A549 (cell line): Measurements from ENCODE around the gene CYP24A1. TPM values are rescaled to one million over a fixed set of nuclear protein-coding genes. Genes with fewer than 3 reads are reported as not detected.
A peak's percentile ranks its signal among the peaks of the same experiment; 100 is the strongest.

Experiments used
- ATAC-seq, 2 experiments: fragments of 200-7000 bp in 1 of 2; fragments of >200 bp in 1 of 2; cut with Nextera tagmentation in 1 of 2; cut with Tn5 transposase in 1 of 2; 3 replicates each; pipeline versions ENCODE4 v1.8.0 to v1.9.1; 2018 to 2020; ENCODE audit warnings: mild to moderate bottlenecking in 1 of 2, moderate library complexity in 1 of 2
- CTCF ChIA-PET: fragments of 300-600 bp; sonication (Branson Sonifier 250); formaldehyde crosslinking; extraction: SDS; loops from one replicate; lab custom pipeline; 2021; ENCODE audit warnings: antibody characterized with exemption, inconsistent platforms; lab: Yijun Ruan, JAX
- POLR2A ChIA-PET: fragments of 350-600 bp; formaldehyde crosslinking; extraction: SDS; loops from one replicate; lab custom pipeline; 2021; ENCODE audit warnings: antibody characterized with exemption, inconsistent platforms; lab: Yijun Ruan, JAX
- DNase-seq, 2 experiments: peaks; one replicate each; pipeline versions ENCODE4 v3.0.0 to v3.0.0-alpha.2; 2011 to 2016; ENCODE audit warnings: low read depth in 1 of 2, low spot score in 1 of 2
- FAIRE-seq: peaks from 2 replicates; lab custom pipeline; 2011; peaks lifted over from hg19 to GRCh38; lab: Jason Lieb, UNC
- H3K27ac ChIP-seq, 2 experiments: fragments of >200 bp; sonication (Bioruptor Twin); formaldehyde crosslinking; 3 replicates each; pipeline ENCODE4 v1.5.1; 2016 to 2017
- H3K4me1 ChIP-seq: fragments of >200 bp; sonication (Bioruptor Twin); formaldehyde crosslinking; 3 replicates; pipeline ENCODE4 v1.6.1; 2016
- H3K4me2 ChIP-seq: fragments of >200 bp; sonication (Bioruptor Twin); formaldehyde crosslinking; 3 replicates; pipeline ENCODE4 v1.6.1; 2016
- H3K4me3 ChIP-seq: fragments of >200 bp; sonication (Bioruptor Twin); formaldehyde crosslinking; 3 replicates; pipeline ENCODE4 v1.5.1; 2016
- H3K9me3 ChIP-seq: fragments of >200 bp; sonication (Bioruptor Twin); formaldehyde crosslinking; 3 replicates; pipeline ENCODE4 v1.6.1; 2016
- BHLHE40 ChIP-seq: IDR thresholded peaks from 2 replicates; pipeline ENCODE4 v1.6.1; 2012; ENCODE audit warnings: low read depth, low read length, inconsistent platforms
- CBX2 ChIP-seq: fragments of 200-600 bp; sonication (generic); IDR thresholded peaks from 2 replicates; pipeline ENCODE4 v1.6.1; 2016; ENCODE audit warnings: low read depth, mild to moderate bottlenecking, borderline replicate concordance
- CHD4 ChIP-seq: fragments of 200-600 bp; sonication (generic); IDR thresholded peaks from 2 replicates; pipeline ENCODE4 v1.6.1; 2016; ENCODE audit warnings: antibody characterized with exemption, mild to moderate bottlenecking, borderline replicate concordance
- E2F6 ChIP-seq: IDR thresholded peaks from 2 replicates; pipeline ENCODE4 v1.6.1; 2012; ENCODE audit warnings: low read depth, borderline replicate concordance
- EHF ChIP-seq: fragments of 250-450 bp; sonication (Bioruptor Pico); IDR thresholded peaks from 2 replicates; pipeline ENCODE4 v1.5.0; 2020; ENCODE audit warnings: mild to moderate bottlenecking
- ESRRA ChIP-seq: fragments of 150-350 bp; IDR thresholded peaks from 2 replicates; pipeline ENCODE4 v1.6.1; 2014; ENCODE audit warnings: mild to moderate bottlenecking, low read length, borderline replicate concordance
- FOSB ChIP-seq: fragments of 250-450 bp; sonication (Bioruptor Pico); IDR thresholded peaks from 2 replicates; pipeline ENCODE4 v1.5.0; 2020; ENCODE audit warnings: mild to moderate bottlenecking, moderate library complexity
- FOSL2 ChIP-seq, 2 experiments: fragments of 450-650 bp in 1 of 2; fragments of >200 bp in 1 of 2; sonication (Bioruptor Twin) in 1 of 2; formaldehyde crosslinking; IDR thresholded peaks; 2 replicates each; pipeline versions ENCODE4 v1.5.0 to v1.6.1; 2016 to 2020; ENCODE audit warnings: mild to moderate bottlenecking in 1 of 2, moderate library complexity in 1 of 2
- FOXS1 ChIP-seq: fragments of 250-450 bp; sonication (Bioruptor Pico); IDR thresholded peaks from 2 replicates; pipeline ENCODE4 v1.5.0; 2020; ENCODE audit warnings: mild to moderate bottlenecking, moderate library complexity
- GATA3 ChIP-seq: IDR thresholded peaks from 2 replicates; pipeline ENCODE4 v1.6.1; 2012; ENCODE audit warnings: borderline replicate concordance
- HDAC2 ChIP-seq: fragments of 200-600 bp; sonication (generic); IDR thresholded peaks from 2 replicates; pipeline ENCODE4 v1.6.1; 2016
- HOXA7 ChIP-seq: fragments of 250-450 bp; sonication (Bioruptor Pico); IDR thresholded peaks from 2 replicates; pipeline ENCODE4 v1.5.0; 2020; ENCODE audit warnings: mild to moderate bottlenecking, moderate library complexity
- HOXB13 ChIP-seq: fragments of 250-450 bp; sonication (Bioruptor Pico); IDR thresholded peaks from 2 replicates; pipeline ENCODE4 v1.5.0; 2020; ENCODE audit warnings: low read depth, mild to moderate bottlenecking, moderate library complexity
- JUN ChIP-seq, 2 experiments: fragments of >200 bp; sonication (Bioruptor Twin); formaldehyde crosslinking; IDR thresholded peaks; 2 replicates in 1 of 2; 3 replicates in 1 of 2; pipeline ENCODE4 v1.6.1; 2016 to 2017
- JUNB ChIP-seq: fragments of >200 bp; sonication (Bioruptor Twin); formaldehyde crosslinking; IDR thresholded peaks from 2 replicates; pipeline ENCODE4 v1.6.1; 2016
- KDM1A ChIP-seq: fragments of 200-600 bp; sonication (generic); IDR thresholded peaks from 2 replicates; pipeline ENCODE4 v1.6.1; 2016; ENCODE audit warnings: low read depth, mild to moderate bottlenecking
- KDM5A ChIP-seq: fragments of 200-600 bp; sonication (generic); IDR thresholded peaks from 2 replicates; pipeline ENCODE4 v1.6.1; 2016; ENCODE audit warnings: antibody characterized with exemption, mild to moderate bottlenecking
- MAZ ChIP-seq: fragments of 150-350 bp; IDR thresholded peaks from 2 replicates; pipeline ENCODE4 v1.6.1; 2014; ENCODE audit warnings: antibody characterized with exemption, low read depth, low read length, borderline replicate concordance
- MYC ChIP-seq: IDR thresholded peaks from 2 replicates; pipeline ENCODE4 v1.6.1; 2012; ENCODE audit warnings: mild to moderate bottlenecking, inconsistent platforms, low read length, improper control_type of control experiment, borderline replicate concordance
- NR3C1 ChIP-seq: fragments of >200 bp; sonication (Bioruptor Twin); formaldehyde crosslinking; IDR thresholded peaks from 3 replicates; pipeline ENCODE4 v1.6.1; 2017
- PHF8 ChIP-seq: fragments of 200-600 bp; sonication (generic); IDR thresholded peaks from 2 replicates; pipeline ENCODE4 v1.6.1; 2016; ENCODE audit warnings: low read depth, mild to moderate bottlenecking, antibody characterized with exemption, moderate library complexity, borderline replicate concordance
- POLR2A ChIP-seq: IDR thresholded peaks from 2 replicates; pipeline ENCODE4 v1.6.1; 2012; ENCODE audit warnings: mild to moderate bottlenecking, low read length
- POLR2AphosphoS2 ChIP-seq: conservative IDR thresholded peaks from 2 replicates; pipeline ENCODE4 v1.6.1; 2012; ENCODE audit warnings: low read length, improper control_type of control experiment, inconsistent platforms
- RAD21 ChIP-seq, 2 experiments: fragments of >200 bp in 1 of 2; sonication (Bioruptor Twin) in 1 of 2; formaldehyde crosslinking in 1 of 2; IDR thresholded peaks in 1 of 2; conservative IDR thresholded peaks in 1 of 2; 2 replicates in 1 of 2; 3 replicates in 1 of 2; pipeline ENCODE4 v1.6.1; 2012 to 2018; ENCODE audit warnings: inconsistent platforms in 1 of 2
- RCOR1 ChIP-seq: fragments of 150-350 bp; IDR thresholded peaks from 2 replicates; pipeline ENCODE4 v1.6.1; 2014; ENCODE audit warnings: antibody characterized with exemption, low read length, low read depth
- SMC3 ChIP-seq: fragments of >200 bp; sonication (Bioruptor Twin); formaldehyde crosslinking; IDR thresholded peaks from 3 replicates; pipeline ENCODE4 v1.6.1; 2018; ENCODE audit warnings: inconsistent platforms
- SREBF2 ChIP-seq: fragments of 450-650 bp; IDR thresholded peaks from 2 replicates; pipeline ENCODE4 v1.6.1; 2014; ENCODE audit warnings: mild to moderate bottlenecking, moderate library complexity
- ZFP36 ChIP-seq: fragments of 450-650 bp; IDR thresholded peaks from 2 replicates; pipeline ENCODE4 v1.6.1; 2014; ENCODE audit warnings: borderline replicate concordance; ENCODE audit not compliant: partially characterized antibody
- WGBS: methylation state at CpG from one replicate; pipeline ENCODE4 v1.1.6; 2017; ENCODE audit errors: missing lambda C conversion rate; 5-methylcytosine and 5-hydroxymethylcytosine counted together
- polyA plus RNA-seq, 4 experiments: library from polyadenylated mRNA; depleted of rRNA in 3 of 4; stranded (reverse); fragments of >200 nt; fragmentation: RNase III in 1 of 4; extraction: RNeasy Plus Mini Kit Qiagen cat#74134 plus additional on column Dnase treatment in 1 of 4; gene quantifications; 2 replicates in 3 of 4; 3 replicates in 1 of 4; pipeline ENCODE4 v1.2.3, GENCODE V29; 2011 to 2017
- TF ChIP-seq, protein P1 (sequence below): fragments of 250-450 bp; sonication (Bioruptor Pico); IDR thresholded peaks from 2 replicates; pipeline ENCODE4 v1.5.0; 2020; ENCODE audit warnings: low read depth, mild to moderate bottlenecking, moderate library complexity
- TF ChIP-seq, protein P2 (sequence below): fragments of >200 bp; sonication (Bioruptor Twin); formaldehyde crosslinking; IDR thresholded peaks from 2 replicates; pipeline ENCODE4 v1.6.1; 2016
- TF ChIP-seq, protein P3 (sequence below): fragments of 150-350 bp; IDR thresholded peaks from 2 replicates; pipeline ENCODE4 v1.6.1; 2014; ENCODE audit warnings: low read depth, mild to moderate bottlenecking, low read length
- TF ChIP-seq, protein P4 (sequence below): fragments of >200 bp; sonication (Bioruptor Twin); formaldehyde crosslinking; IDR thresholded peaks from 3 replicates; pipeline ENCODE4 v1.6.1; 2016

Gene CYP24A1
- polyA plus RNA-seq, 2 of the 4 experiments (the other 2 are of a cell fraction), result 722 to 1,617 TPM

DNA sequence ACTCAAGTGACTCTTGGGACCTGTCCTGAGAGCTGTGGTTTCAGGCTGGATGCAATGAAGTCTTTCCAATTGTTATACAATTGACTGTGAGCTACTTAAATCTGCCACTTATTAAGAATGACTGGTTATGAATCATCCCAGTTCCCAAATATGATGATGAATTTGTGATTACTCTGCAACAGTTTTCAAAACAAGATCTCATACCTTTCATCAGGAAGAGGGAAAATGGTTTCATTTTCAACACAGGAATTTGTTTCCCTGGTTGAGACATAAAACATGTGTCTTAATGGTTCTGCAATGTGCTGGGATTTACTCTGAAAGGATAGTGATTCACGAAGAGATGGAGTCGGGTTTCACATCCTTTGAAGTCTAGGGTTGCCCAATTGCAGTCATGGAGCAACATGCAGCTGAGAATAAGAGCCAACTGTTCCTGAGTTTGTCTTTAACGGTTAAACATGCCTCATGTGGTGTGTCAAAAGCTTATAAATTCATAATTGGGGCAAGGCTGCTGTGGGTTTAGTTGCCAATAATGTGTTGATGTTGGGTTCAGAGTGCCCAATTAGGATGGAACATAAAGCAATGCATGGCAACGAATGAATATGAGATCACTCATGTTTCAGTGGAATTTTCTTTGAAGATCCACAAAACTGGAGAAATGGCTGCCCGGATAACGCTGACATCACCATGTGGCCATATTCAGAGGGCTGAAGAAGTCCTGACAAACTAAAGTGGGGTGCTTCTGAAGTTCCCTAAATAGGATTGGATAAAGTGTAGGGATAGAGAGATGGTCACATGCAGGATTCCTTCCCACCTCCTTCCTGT is 41.0 kb downstream of the CYP24A1 start (continued):
- TF ChIP-seq POLR2AphosphoS2 (no peak), RAD21 (conservative IDR thresholded peaks at IDR 0.05 in 1 of 2, IDR thresholded peaks at IDR 0.05 in 1 of 2) (peak in 1 of 2 experiments; percentile 47; a peak in 4 of 5 replicates), KDM5A (no peak), PHF8 (no peak), FOSL2 (IDR thresholded peaks at IDR 0.05) (peak; percentile 97), FOSL2 (CRISPR knock-in tag; IDR thresholded peaks at IDR 0.05) (peak; percentile 98), MAZ (no peak), EHF (CRISPR knock-in tag) (peak; percentile 92), HOXA7 (no peak; the same call in 1 of the 2 replicates)

DNA sequence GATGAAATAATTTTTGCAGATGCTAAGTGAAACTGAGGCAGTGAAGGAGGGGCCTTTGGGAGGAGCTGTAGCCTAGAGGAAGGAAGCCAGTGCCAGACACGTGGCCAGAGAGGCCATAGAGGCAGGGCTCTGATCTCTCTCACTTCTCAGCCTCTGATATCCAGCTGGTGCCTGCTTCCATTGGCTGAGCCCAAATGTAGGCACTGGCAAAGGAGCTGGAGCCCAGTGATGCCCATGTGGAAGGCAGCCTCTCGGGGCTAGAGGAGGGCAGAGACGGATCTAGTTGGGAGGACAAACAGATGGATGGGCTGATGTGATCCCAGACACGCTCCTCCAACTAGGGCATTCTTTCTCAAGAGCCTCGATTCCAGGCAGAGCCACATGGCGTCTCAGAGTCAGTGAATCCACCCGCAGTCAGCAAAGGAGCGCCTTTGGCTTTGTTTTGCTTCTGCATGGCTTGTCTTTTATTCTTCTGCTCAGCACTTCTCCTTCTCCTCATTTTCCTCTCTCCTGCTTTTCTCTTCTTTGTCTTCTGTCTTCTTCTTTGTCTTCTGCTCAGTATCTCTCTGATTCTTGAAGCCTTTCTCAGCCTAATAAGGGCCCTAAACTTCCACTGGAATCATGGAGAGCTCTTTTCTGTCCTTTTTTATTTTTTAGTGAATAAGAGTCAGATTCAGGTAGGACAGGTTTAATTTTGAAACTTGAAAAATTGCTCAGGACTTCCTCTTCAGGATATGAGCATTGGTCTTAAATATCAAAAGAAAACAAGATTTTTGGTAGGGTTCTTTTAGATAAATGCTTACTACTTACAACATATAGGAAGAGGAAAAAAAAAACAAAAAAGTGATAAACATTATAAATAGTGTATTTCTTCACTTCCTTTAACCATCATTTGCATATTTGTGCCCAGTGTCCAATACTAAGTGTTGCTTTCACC is 41.8 kb downstream of the CYP24A1 start:
- Histone ChIP-seq H3K4me3 (no peak overlapping the region), H3K9me3 (peaks cover 30% of the 10 kb centered on the region), H3K27ac (peak overlapping the region; percentile 87 to 96), H3K4me2 (peak overlapping the region; percentile 55), H3K4me1 (peaks cover 52% of the 10 kb centered on the region)
- no peak for DNase-seq
- 81% methylated on average over 8 of the region's 8 CpGs for WGBS
- ChIA-PET POLR2A (interaction anchor here (0.7 to 3.5 kb wide), 12 partner anchors 7 to 68 kb away, joined by 3 to 65 read pairs (median 6); partner anchors contain the start of gene CYP24A1), CTCF (interaction anchor here (1.0 to 3.6 kb wide), 13 partner anchors 16 to 68 kb away, joined by 3 to 25 read pairs (median 6); no protein-coding TSS in a partner anchor)
- ATAC-seq, result no peak
- FAIRE-seq, result no peak
- TF ChIP-seq SMC3 (no peak), JUNB (no peak), FOSB (CRISPR knock-in tag) (peak; percentile 83; the same call in 1 of the 2 replicates), ZFP36 (no peak), E2F6 (no peak), HDAC2 (no peak), FOXS1 (CRISPR knock-in tag) (no peak), NR3C1 (no peak), MAZ (no peak), KDM1A (no peak), GATA3 (no peak), SREBF2 (no peak), RCOR1 (no peak), POLR2A (no peak), MYC (no peak; the same call in 1 of the 2 replicates), JUN (IDR thresholded peaks at IDR 0.05) (no peak), HOXB13 (CRISPR knock-in tag) (no peak), BHLHE40 (no peak), CBX2 (no peak), CHD4 (no peak; the same call in 1 of the 2 replicates), ESRRA (no peak)
- TF ChIP-seq, protein P1, sequence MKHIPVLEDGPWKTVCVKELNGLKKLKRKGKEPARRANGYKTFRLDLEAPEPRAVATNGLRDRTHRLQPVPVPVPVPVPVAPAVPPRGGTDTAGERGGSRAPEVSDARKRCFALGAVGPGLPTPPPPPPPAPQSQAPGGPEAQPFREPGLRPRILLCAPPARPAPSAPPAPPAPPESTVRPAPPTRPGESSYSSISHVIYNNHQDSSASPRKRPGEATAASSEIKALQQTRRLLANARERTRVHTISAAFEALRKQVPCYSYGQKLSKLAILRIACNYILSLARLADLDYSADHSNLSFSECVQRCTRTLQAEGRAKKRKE, result peak; percentile 53; the same call in 1 of the 2 replicates
- TF ChIP-seq, protein P2, sequence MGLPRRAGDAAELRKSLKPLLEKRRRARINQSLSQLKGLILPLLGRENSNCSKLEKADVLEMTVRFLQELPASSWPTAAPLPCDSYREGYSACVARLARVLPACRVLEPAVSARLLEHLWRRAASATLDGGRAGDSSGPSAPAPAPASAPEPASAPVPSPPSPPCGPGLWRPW, result no peak
- TF ChIP-seq, protein P3, sequence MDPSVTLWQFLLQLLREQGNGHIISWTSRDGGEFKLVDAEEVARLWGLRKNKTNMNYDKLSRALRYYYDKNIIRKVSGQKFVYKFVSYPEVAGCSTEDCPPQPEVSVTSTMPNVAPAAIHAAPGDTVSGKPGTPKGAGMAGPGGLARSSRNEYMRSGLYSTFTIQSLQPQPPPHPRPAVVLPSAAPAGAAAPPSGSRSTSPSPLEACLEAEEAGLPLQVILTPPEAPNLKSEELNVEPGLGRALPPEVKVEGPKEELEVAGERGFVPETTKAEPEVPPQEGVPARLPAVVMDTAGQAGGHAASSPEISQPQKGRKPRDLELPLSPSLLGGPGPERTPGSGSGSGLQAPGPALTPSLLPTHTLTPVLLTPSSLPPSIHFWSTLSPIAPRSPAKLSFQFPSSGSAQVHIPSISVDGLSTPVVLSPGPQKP, result no peak
- TF ChIP-seq, protein P4, sequence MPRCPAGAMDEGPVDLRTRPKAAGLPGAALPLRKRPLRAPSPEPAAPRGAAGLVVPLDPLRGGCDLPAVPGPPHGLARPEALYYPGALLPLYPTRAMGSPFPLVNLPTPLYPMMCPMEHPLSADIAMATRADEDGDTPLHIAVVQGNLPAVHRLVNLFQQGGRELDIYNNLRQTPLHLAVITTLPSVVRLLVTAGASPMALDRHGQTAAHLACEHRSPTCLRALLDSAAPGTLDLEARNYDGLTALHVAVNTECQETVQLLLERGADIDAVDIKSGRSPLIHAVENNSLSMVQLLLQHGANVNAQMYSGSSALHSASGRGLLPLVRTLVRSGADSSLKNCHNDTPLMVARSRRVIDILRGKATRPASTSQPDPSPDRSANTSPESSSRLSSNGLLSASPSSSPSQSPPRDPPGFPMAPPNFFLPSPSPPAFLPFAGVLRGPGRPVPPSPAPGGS, result no peak
